CD4-positive, CD25-positive, alpha-beta regulatory T cell (primary cell): ENCODE results near the gene MINDY1. TPM values are rescaled to one million over a fixed set of nuclear protein-coding genes. Genes with fewer than 3 reads are reported as not detected.
A peak's percentile ranks its signal among the peaks of the same experiment; 100 is the strongest.

ENCODE experiments used
- ATAC-seq, 2 donors: fragments of 150-1000 bp; cut with Tn5 transposase; one replicate each; pipeline ENCODE4 v1.10.0; 2021; ENCODE audit warnings: low read depth in 2 of 2, moderate number of reproducible peaks in 2 of 2, moderate library complexity in 1 of 2
- DNase-seq, 3 donors: peaks; one replicate each; pipeline versions ENCODE4 v3.0.0 to v3.0.0-alpha.2; 2012 to 2022; ENCODE audit warnings: mixed read lengths in 1 of 3
- H3K27ac ChIP-seq: one replicate; pipeline ENCODE4 v1.7.0; 2013; ENCODE audit warnings: mild to moderate bottlenecking, low read length; ENCODE audit not compliant: insufficient read depth, poor library complexity, severe bottlenecking
- H3K27me3 ChIP-seq: one replicate; pipeline ENCODE4 v1.7.0; 2013; ENCODE audit warnings: low read length; ENCODE audit not compliant: control insufficient read depth, insufficient read depth
- H3K36me3 ChIP-seq: one replicate; pipeline ENCODE4 v1.7.0; 2013; ENCODE audit warnings: mild to moderate bottlenecking, low read length, moderate library complexity; ENCODE audit not compliant: control insufficient read depth, insufficient read depth
- H3K4me1 ChIP-seq: 2 replicates; pipeline ENCODE4 v1.7.0; 2013; ENCODE audit warnings: mild to moderate bottlenecking, low read length; ENCODE audit not compliant: insufficient read depth, control insufficient read depth, poor library complexity, severe bottlenecking
- H3K4me3 ChIP-seq: one replicate; pipeline ENCODE4 v1.7.0; 2013; ENCODE audit warnings: low read depth, mild to moderate bottlenecking, low read length, moderate library complexity
- H3K9me3 ChIP-seq, 2 experiments: 1 replicate in 1 of 2; 2 replicates in 1 of 2; pipeline ENCODE4 v1.7.0; 2013; ENCODE audit warnings: low read length in 2 of 2, mild to moderate bottlenecking in 1 of 2, moderate library complexity in 1 of 2; ENCODE audit not compliant: control insufficient read depth in 2 of 2
- H3K27ac Mint-ChIP-seq, 3 donors: one replicate each; pipeline ENCODE4 v1.8.0; 2020 to 2022; ENCODE audit warnings: mild to moderate bottlenecking in 3 of 3, mixed read lengths in 3 of 3, moderate library complexity in 2 of 3
- H3K27me3 Mint-ChIP-seq: one replicate; pipeline ENCODE4 v1.8.0; 2022; ENCODE audit warnings: mild to moderate bottlenecking, mixed read lengths
- H3K36me3 Mint-ChIP-seq: one replicate; pipeline ENCODE4 v1.8.0; 2020; ENCODE audit warnings: mixed read lengths
- H3K4me1 Mint-ChIP-seq, 4 donors: one replicate each; pipeline ENCODE4 v1.8.0; 2020 to 2022; ENCODE audit warnings: mixed read lengths in 4 of 4, mild to moderate bottlenecking in 1 of 4
- H3K4me3 Mint-ChIP-seq, 4 donors: one replicate each; pipeline ENCODE4 v1.8.0; 2020 to 2022; ENCODE audit warnings: mild to moderate bottlenecking in 4 of 4, mixed read lengths in 4 of 4, moderate library complexity in 3 of 4
- H3K9me3 Mint-ChIP-seq, 7 donors: one replicate each; pipeline ENCODE4 v1.8.0; 2020 to 2022; ENCODE audit warnings: mixed read lengths in 7 of 7, mild to moderate bottlenecking in 3 of 7, moderate library complexity in 2 of 7
- polyA plus RNA-seq, 4 donors: library from polyadenylated mRNA; unstranded; fragments of 300-500 nt; fragmentation: Illumina TruSeq; gene quantifications; one replicate each; pipeline ENCODE4 v1.2.3, GENCODE V29; 2021
- total RNA-seq: library from RNA; stranded (reverse); gene quantifications from one replicate; pipeline ENCODE4 v1.2.3, GENCODE V29; 2022

The MINDY1 gene, protein sequence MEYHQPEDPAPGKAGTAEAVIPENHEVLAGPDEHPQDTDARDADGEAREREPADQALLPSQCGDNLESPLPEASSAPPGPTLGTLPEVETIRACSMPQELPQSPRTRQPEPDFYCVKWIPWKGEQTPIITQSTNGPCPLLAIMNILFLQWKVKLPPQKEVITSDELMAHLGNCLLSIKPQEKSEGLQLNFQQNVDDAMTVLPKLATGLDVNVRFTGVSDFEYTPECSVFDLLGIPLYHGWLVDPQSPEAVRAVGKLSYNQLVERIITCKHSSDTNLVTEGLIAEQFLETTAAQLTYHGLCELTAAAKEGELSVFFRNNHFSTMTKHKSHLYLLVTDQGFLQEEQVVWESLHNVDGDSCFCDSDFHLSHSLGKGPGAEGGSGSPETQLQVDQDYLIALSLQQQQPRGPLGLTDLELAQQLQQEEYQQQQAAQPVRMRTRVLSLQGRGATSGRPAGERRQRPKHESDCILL
- total RNA-seq (12.9 TPM), polyA plus RNA-seq (1 to 10 TPM; 3.0 to 8.9 (median 5.1) TPM)

DNA sequence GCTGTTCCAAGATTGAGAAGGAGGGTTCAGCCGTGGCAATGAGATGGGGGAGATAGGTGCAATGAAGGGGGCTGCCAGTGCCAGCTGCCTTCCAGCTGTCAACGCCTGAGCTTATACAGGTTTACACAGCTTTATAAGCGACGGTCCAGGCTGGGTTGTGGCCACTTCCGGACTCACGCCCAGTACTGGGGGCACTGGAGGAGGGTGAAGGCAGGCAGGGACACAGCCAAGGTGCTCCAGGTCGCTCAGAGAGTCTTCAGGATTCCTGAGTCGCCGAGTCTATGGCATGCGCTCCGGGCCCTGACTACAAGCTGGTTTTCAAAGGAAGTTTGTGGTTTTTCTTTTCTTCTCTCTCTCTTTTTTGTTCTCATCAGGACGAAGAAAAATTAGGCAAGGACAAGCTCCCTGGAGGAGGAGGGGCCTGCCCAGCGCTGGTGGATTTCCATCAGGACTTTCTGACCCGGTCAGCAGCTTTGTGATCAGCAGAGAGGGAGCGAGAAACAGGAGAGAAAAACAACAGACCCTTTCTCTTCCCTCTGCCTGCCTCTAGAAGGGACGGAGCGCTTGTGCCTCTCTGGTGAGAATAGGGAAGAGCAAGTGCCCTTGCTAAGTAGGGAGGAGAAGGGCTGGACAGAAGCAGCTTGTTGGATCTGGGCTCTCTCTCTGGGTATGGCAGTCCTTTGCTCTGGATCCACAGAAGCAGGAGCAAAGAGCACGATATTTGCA, at the start of gene MINDY1:
Gene MINDY1 (minus strand): TSS at position 576 of the 726 bp plus-strand sequence. CDS start 4,285 bp downstream, outside the sequence.
- DNase-seq: peak in 2 of 3 donors; percentile 5 to 52
- Mint-ChIP-seq H3K27ac (peak within 1 kb of the TSS; percentile 96 to 98 (median 97)), H3K27me3 (no peaks in the 10 kb centered on the region), H3K4me3 (peak within 1 kb of the TSS; percentile 95 to 98 (median 96)), H3K9me3 (no peaks in the 10 kb centered on the region), H3K36me3 (peaks cover 15% of the 10 kb centered on the region), H3K4me1 (peaks cover 22 to 96% (median 60%) of the 10 kb centered on the region in 4 donors)
- Histone ChIP-seq H3K36me3 (peaks cover 7% of the 10 kb centered on the region), H3K4me3 (peak within 1 kb of the TSS; percentile 90), H3K4me1 (peaks cover 69% of the 10 kb centered on the region), H3K27ac (peak within 1 kb of the TSS; percentile 97), H3K9me3 (no peaks in the 10 kb centered on the region), H3K27me3 (no peaks in the 10 kb centered on the region)
- ATAC-seq: no peak

DNA sequence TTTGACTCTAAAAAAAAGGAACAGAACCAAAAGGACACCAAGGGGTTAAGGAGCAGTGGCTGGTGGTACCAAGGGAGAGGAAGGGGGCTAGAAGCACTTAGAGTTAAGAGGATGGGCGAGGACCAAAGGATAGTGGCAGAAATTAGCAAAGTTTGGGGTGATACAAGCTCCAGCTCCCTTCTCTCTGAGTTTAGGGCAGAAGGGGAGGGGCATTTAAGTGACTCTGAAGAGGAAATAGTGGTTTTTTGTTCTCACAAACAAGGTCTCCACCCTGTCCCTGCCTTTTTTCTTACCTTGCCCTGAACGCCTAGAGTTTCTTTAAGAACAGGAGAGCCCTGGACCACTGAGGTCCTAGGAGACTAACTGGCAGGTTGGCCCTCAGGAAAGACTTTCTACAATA, 49.4 kb upstream of the MINDY1 start:
- Mint-ChIP-seq H3K36me3 (peaks cover 59% of the 10 kb centered on the region), H3K4me3 (peak overlapping the region; percentile 95 to 99 (median 99)), H3K27ac (peak overlapping the region; percentile 97 to 99 (median 97)), H3K9me3 (peaks cover 0 to 3% (median 0%) of the 10 kb centered on the region in 7 donors), H3K27me3 (peaks cover 15% of the 10 kb centered on the region), H3K4me1 (peaks cover 6 to 79% (median 60%) of the 10 kb centered on the region in 4 donors)
- peaks cover 47% of the 10 kb centered on the region for H3K36me3 ChIP-seq
- H3K4me3 ChIP-seq: peak overlapping the region; percentile 96
- H3K27ac ChIP-seq: peak overlapping the region; percentile 94
- H3K4me1 ChIP-seq: peaks cover 76% of the 10 kb centered on the region
- H3K27me3 ChIP-seq: no peaks in the 10 kb centered on the region
- ATAC-seq: peak; percentile 54
- no peaks in the 10 kb centered on the region for H3K9me3 ChIP-seq
- peak in 2 of 3 donors; percentile 68 to 90 for DNase-seq

DNA sequence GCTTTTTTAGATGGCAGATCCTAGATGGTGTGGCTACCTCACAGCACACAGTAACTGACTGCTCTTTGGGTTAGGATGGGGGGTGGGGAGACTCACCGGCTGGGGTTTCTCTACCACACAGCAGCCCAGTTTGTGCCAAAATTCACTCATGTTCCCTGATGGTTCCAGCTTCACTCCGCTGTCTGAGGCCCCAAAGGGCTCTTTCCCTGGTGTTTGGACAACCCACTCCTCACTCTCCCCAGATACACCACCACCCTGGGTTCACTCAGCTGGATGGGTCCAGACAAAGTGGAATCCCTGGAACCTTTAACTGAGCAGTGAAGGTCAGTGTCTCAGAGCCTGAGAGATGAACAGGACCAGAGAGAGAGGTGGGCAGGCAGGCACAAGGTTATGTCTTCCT, 48.9 kb upstream of the MINDY1 start:
- H3K4me3 ChIP-seq: peak overlapping the region; percentile 96
- Mint-ChIP-seq H3K27ac (peak overlapping the region; percentile 97 to 99 (median 97)), H3K9me3 (peaks cover 0 to 3% (median 0%) of the 10 kb centered on the region in 7 donors), H3K36me3 (peaks cover 59% of the 10 kb centered on the region), H3K27me3 (peaks cover 15% of the 10 kb centered on the region), H3K4me1 (peaks cover 12 to 79% (median 60%) of the 10 kb centered on the region in 4 donors), H3K4me3 (peak overlapping the region; percentile 95 to 99 (median 99))
- no peaks in the 10 kb centered on the region for H3K9me3 ChIP-seq
- H3K27me3 ChIP-seq: no peaks in the 10 kb centered on the region
- peaks cover 47% of the 10 kb centered on the region for H3K36me3 ChIP-seq
- DNase-seq (no peak), ATAC-seq (no peak)
- H3K27ac ChIP-seq: peak overlapping the region; percentile 94
- peaks cover 70% of the 10 kb centered on the region for H3K4me1 ChIP-seq

DNA sequence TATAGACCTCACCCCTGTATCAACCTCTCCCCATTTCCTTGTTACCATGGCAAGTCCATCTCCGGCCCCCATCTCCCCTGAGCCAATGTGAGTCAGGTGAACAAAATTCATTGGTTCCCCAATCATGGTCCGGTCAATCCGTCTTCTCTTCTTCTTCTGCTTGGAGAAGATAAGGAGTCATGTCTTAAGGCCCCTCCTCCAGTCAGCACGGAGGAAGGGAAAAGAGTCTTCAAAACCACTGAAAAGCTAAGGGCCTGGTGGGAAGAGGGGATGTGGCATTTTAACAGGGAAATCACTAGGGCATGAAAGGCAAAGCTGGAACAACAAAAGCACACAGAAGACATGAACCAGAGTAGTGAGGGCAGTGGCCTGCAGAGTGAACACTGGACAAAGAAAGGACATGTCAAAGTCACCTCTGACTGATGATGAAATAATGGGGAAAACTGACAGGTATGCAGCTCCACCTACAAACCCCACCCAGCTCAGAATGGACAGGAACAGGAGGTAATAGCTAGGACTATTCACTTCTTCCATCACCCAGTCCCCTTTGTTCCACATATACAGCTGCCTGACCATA, 48.4 kb upstream of the MINDY1 start:
- Mint-ChIP-seq H3K4me1 (peaks cover 14 to 78% (median 59%) of the 10 kb centered on the region in 4 donors), H3K27me3 (peaks cover 13% of the 10 kb centered on the region), H3K4me3 (peak overlapping the region; percentile 95 to 99 (median 99)), H3K27ac (peak overlapping the region; percentile 97 to 99 (median 97)), H3K36me3 (peaks cover 59% of the 10 kb centered on the region), H3K9me3 (peaks cover 0 to 3% (median 0%) of the 10 kb centered on the region in 7 donors)
- Histone ChIP-seq H3K9me3 (no peaks in the 10 kb centered on the region), H3K27me3 (no peaks in the 10 kb centered on the region), H3K4me1 (peaks cover 69% of the 10 kb centered on the region), H3K4me3 (peak overlapping the region; percentile 96), H3K36me3 (peaks cover 47% of the 10 kb centered on the region), H3K27ac (peak overlapping the region; percentile 94)
- no peak for DNase-seq
- no peak for ATAC-seq

DNA sequence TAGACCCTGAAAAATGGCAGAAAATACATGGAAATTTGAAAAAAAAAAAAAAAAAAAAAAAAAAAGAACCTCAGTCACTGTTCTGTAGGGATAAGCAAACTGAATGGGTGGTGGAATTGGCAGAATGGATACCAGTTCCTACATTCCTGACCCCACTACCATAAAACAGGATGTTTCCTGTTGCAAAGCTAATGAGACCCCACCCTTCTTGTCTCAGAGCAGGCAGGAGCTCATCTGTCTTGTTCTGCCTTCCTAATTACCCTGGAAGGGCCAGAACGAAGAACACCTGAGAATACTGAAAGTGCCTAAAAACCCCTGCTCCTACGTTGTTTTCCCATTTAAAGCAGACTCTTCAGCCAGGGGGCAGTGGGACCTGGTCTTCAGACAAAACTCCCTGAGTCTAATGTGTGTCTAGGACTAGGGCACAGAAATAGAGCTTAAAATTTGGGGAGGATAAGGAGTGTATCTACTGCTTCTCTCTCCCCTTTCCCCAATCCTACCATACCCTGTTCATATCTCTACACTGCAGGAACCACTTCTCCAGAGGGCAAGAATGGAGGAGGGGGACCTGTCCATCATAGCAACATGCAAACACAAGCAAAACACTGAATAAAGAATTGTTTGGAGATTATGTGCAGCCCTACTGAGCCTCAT, 44.8 kb upstream of the MINDY1 start:
- peak overlapping the region; percentile 67 to 99 (median 71) for H3K27ac Mint-ChIP-seq
- peak overlapping the region; percentile 29 to 95 (median 36) for H3K4me3 Mint-ChIP-seq
- H3K9me3 Mint-ChIP-seq: peaks cover 0 to 2% (median 0%) of the 10 kb centered on the region in 7 donors
- Histone ChIP-seq H3K36me3 (peaks cover 47% of the 10 kb centered on the region), H3K4me1 (peaks cover 86% of the 10 kb centered on the region), H3K27ac (peak overlapping the region; percentile 60), H3K9me3 (no peaks in the 10 kb centered on the region), H3K27me3 (no peaks in the 10 kb centered on the region), H3K4me3 (no peak overlapping the region)
- H3K27me3 Mint-ChIP-seq: no peaks in the 10 kb centered on the region
- ATAC-seq (no peak), DNase-seq (no peak)
- H3K4me1 Mint-ChIP-seq: peaks cover 14 to 96% (median 59%) of the 10 kb centered on the region in 4 donors
- H3K36me3 Mint-ChIP-seq: peaks cover 39% of the 10 kb centered on the region

DNA sequence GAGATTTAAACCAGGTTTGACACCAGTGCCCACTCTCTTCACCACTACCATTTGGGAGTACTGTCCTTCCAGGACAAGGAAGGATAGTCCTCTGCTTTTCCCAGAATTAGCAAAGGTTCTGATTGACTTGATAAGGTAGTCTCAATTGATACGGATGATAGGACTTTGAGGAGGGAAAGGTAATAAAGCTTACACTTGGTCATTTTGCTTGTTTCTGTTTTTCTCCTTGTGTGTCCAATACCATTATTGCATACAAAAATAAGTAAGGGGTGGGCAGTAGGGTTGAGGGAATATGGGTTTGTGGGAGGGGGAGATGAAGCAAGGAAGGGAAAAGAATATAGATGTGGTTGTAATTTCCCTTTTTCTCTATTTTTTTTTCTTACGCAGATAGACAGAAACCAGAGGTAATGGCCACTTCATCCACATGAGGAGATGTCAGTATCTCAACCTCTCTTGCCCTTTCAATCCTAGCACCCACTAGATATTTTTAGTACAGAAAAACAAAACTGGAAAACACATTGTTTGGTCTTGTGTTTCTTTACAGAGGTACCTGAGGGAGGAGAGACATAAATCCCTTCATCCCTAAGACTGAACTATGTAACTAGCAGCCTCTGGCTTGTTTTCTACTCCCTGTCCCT, 43.5 kb upstream of the MINDY1 start:
- ATAC-seq: no peak
- peaks cover 0 to 2% (median 0%) of the 10 kb centered on the region in 7 donors for H3K9me3 Mint-ChIP-seq
- Histone ChIP-seq H3K4me3 (peak overlapping the region; percentile 34), H3K27ac (peak overlapping the region; percentile 53), H3K9me3 (no peaks in the 10 kb centered on the region), H3K36me3 (peaks cover 40% of the 10 kb centered on the region), H3K4me1 (peaks cover 76% of the 10 kb centered on the region), H3K27me3 (no peaks in the 10 kb centered on the region)
- no peaks in the 10 kb centered on the region for H3K27me3 Mint-ChIP-seq
- peaks cover 21 to 91% (median 58%) of the 10 kb centered on the region in 4 donors for H3K4me1 Mint-ChIP-seq
- peak overlapping the region; percentile 43 to 93 (median 71) for H3K27ac Mint-ChIP-seq
- H3K36me3 Mint-ChIP-seq: peaks cover 26% of the 10 kb centered on the region
- DNase-seq: no peak
- peak overlapping the region; percentile 13 to 95 (median 86) for H3K4me3 Mint-ChIP-seq
